Airway epithelial cell (primary cell): Measurements from ENCODE around the gene ST8SIA3. TPM values are rescaled to one million over a fixed set of nuclear protein-coding genes. Genes with fewer than 3 reads are reported as not detected.

Experiments
- total RNA-seq: library from RNA; depleted of rRNA; stranded (reverse); fragments of >200 nt; gene quantifications from 2 replicates; pipeline ENCODE4 v1.2.3, GENCODE V29; 2015

ST8SIA3 gene, protein sequence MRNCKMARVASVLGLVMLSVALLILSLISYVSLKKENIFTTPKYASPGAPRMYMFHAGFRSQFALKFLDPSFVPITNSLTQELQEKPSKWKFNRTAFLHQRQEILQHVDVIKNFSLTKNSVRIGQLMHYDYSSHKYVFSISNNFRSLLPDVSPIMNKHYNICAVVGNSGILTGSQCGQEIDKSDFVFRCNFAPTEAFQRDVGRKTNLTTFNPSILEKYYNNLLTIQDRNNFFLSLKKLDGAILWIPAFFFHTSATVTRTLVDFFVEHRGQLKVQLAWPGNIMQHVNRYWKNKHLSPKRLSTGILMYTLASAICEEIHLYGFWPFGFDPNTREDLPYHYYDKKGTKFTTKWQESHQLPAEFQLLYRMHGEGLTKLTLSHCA
- not detected in 2 replicates for total RNA-seq

GRCh38 chr18:57352271-57352701 lies at the start of gene ST8SIA3:
TSS of gene ST8SIA3 (plus strand) at chr18:57352557. CDS start at chr18:57352847, 290 bp downstream.

Other genes with a start within 250 kb of the ST8SIA3 start
- gene BOD1L2, start 205.5 kb upstream of the ST8SIA3 start, total RNA-seq = not detected in 2 replicates
- under 0.01 TPM in 2 replicates for gene ONECUT2, start 82.8 kb downstream of the ST8SIA3 start, total RNA-seq
- 20.0 and 26.1 TPM in 2 replicates for gene FECH, start 234.1 kb downstream of the ST8SIA3 start, total RNA-seq